Measurements from ENCODE around the gene PGAP1. TPM values are rescaled to one million over a fixed set of nuclear protein-coding genes. Genes with fewer than 3 reads are reported as not detected.
A peak's percentile ranks its signal among the peaks of the same experiment; 100 is the strongest.

Gene PGAP1
- total RNA-seq: 10 to 100 TPM in 4 of 6 donors, 1 to 10 TPM in 2; 4.2 to 15.5 (median 10.5) TPM

GRCh38 chr2:196926562-196927375, at the start of gene PGAP1:
PGAP1 (minus strand) TSS chr2:196926707; CDS start chr2:196926616, 91 bp downstream.
- Histone ChIP-seq H3K9me3 (no peaks in the 10 kb centered on the region), H3K4me3 (peak within 1 kb of the TSS; percentile 38 to 88 (median 70)), H3K27ac (peak within 1 kb of the TSS; percentile 81 to 89 (median 88)), H3K27me3 (no peaks in the 10 kb centered on the region), H3K36me3 (no peaks in the 10 kb centered on the region), H3K4me1 (peaks cover 4 to 15% (median 7%) of the 10 kb centered on the region in 4 donors)
- TF ChIP-seq EP300 (IDR thresholded peaks at IDR 0.05) (no peak), CTCF (IDR thresholded peaks at IDR 0.05) (peak in 1 of 6 experiments; percentile 24), POLR2AphosphoS5 (IDR thresholded peaks at IDR 0.05) (peak; percentile 57 to 72), POLR2A (IDR thresholded peaks at IDR 0.05) (peak in 3 of 4 donors; percentile 59 to 80 (median 65))
- ATAC-seq (ENCODE audit: low FRiP score in 2 of 2): peak; percentile 96 to 98
- peak; percentile 90 to 98 for DNase-seq
- WGBS, 2 donors: 0 to 1% methylated on average over 47 to 59 of the region's 62 CpGs

GRCh38 chr2:196974970-196975369, 48.5 kb upstream of the PGAP1 start:
- Histone ChIP-seq H3K27me3 (no peaks in the 10 kb centered on the region), H3K36me3 (no peaks in the 10 kb centered on the region), H3K4me1 (no peaks in the 10 kb centered on the region), H3K9me3 (no peaks in the 10 kb centered on the region), H3K27ac (no peak overlapping the region), H3K4me3 (no peak overlapping the region)
- TF ChIP-seq POLR2A (IDR thresholded peaks at IDR 0.05) (no peak), CTCF (IDR thresholded peaks at IDR 0.05) (no peak), EP300 (IDR thresholded peaks at IDR 0.05) (no peak), POLR2AphosphoS5 (IDR thresholded peaks at IDR 0.05) (no peak)
- ATAC-seq (ENCODE audit: low FRiP score in 2 of 2): no peak
- no peak for DNase-seq
- 82 to 89% methylated on average over 1 of the region's 1 CpG for WGBS, 2 donors

- no peaks in the 10 kb centered on the region for H3K27me3 ChIP-seq
- H3K36me3 ChIP-seq: no peaks in the 10 kb centered on the region
- H3K4me3 ChIP-seq: no peak overlapping the region
- no peak for TF ChIP-seq POLR2A (IDR thresholded peaks at IDR 0.05)
- no peak for TF ChIP-seq POLR2AphosphoS5 (IDR thresholded peaks at IDR 0.05)
- no peak for TF ChIP-seq CTCF (IDR thresholded peaks at IDR 0.05)
- TF ChIP-seq EP300 (IDR thresholded peaks at IDR 0.05): no peak
- DNase-seq (no peak), ATAC-seq (ENCODE audit: low FRiP score in 2 of 2) (no peak)
- no peaks in the 10 kb centered on the region for H3K4me1 ChIP-seq
- H3K27ac ChIP-seq: no peak overlapping the region
- 64 to 69% methylated on average over 3 of the region's 3 CpGs for WGBS, 2 donors
- peaks cover 0 to 4% (median 0%) of the 10 kb centered on the region in 4 donors for H3K9me3 ChIP-seq
Measured at GRCh38 chr2:196971574-196972279, 45.2 kb upstream of the PGAP1 start.

- ATAC-seq (ENCODE audit: low FRiP score in 2 of 2) (no peak), DNase-seq (no peak)
- Histone ChIP-seq H3K36me3 (no peaks in the 10 kb centered on the region), H3K27me3 (no peaks in the 10 kb centered on the region), H3K4me3 (no peak overlapping the region), H3K4me1 (no peaks in the 10 kb centered on the region), H3K27ac (no peak overlapping the region), H3K9me3 (peaks cover 0 to 4% (median 0%) of the 10 kb centered on the region in 4 donors)
- WGBS, 2 donors: 77 to 83% methylated on average over 4 of the region's 4 CpGs
- TF ChIP-seq EP300 (IDR thresholded peaks at IDR 0.05) (no peak), CTCF (IDR thresholded peaks at IDR 0.05) (no peak), POLR2A (IDR thresholded peaks at IDR 0.05) (no peak), POLR2AphosphoS5 (IDR thresholded peaks at IDR 0.05) (no peak)
Measured at GRCh38 chr2:196970099-196970498, 43.6 kb upstream of the PGAP1 start.
